AG08395 (cell line): ENCODE results near the gene ZNF521.

Experiments used
- DNase-seq: peaks from one replicate; pipeline ENCODE4 v3.0.0; 2012; ENCODE audit warnings: mixed read lengths, low spot score

The ZNF521 gene

DNA sequence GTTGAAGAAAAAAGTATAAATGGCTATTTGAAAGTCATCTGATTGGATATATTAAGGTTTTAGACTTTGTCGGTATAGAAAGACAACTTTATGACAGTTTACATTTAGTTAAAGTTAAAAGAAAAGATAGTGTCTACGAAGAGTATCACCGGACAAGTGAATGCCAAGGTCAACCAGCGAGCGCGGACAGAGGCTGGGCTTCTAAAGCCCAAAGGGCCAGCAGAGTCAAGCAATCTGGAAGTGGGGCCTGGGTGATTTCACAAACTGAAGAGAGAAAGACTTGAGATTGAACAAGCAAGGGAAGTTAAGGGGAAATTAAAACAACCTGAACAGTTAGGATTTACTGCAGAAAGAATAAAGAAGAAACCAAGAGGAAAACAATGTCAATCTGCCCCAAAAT, 16.3 kb downstream of the ZNF521 start:
- DNase-seq: no peak

DNA sequence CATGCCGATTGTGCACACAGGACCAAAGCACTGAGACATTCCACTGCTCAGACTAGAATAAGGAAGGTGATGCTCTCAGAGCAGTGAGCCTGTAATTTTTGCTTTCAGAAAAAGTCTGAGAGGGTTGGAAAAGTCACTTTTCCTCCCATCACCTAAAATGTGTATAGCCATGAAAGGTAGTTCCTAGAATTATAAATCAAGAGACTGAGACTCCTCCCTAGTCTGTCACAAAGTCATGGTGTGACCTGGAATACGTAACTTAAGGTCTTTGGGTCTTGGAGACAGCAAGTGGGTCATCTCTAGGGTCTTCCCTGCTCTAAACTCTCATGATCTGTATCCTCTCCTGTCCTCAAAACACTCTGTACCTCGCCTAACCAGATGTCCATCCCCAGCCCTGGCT, 16.9 kb downstream of the ZNF521 start:
- DNase-seq: no peak

DNA sequence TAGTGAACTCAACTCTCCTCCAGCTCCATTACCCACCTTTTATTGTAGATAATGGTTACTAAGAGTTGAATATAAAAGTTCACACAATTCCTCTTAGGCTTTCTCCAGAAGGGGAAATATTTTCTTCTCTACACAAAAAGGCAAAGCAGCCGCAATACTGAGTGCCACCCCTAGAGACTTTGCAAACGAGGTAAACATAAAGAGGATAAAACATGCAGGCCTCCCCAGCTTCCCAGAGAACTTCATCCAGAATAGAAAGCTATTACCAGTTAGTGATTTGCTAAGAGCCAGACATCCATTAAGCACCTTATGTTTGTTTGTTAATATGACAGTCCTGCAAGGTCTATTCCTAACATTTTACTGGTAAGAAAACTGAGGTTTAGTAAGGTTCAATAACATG, 17.4 kb downstream of the ZNF521 start:
- no peak for DNase-seq

DNA sequence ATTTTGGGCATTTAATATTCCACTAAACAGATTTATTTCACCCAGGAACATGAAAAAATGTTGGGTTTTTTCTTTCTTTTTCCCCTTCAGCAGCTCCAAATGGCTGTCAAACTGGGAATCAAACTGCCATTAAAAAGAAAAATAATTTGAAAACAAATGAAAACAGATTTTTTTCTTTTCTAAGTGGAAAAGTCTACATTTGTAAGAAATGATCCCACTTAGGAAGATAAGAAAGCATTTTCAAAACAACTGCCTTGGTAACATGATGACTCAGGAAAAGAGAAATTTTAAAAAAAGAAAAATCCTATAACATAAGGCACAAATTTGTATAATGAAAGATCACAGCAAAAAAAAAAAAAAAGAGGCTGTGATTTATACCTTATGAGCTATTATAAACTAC, 20.0 kb downstream of the ZNF521 start:
- no peak for DNase-seq

DNA sequence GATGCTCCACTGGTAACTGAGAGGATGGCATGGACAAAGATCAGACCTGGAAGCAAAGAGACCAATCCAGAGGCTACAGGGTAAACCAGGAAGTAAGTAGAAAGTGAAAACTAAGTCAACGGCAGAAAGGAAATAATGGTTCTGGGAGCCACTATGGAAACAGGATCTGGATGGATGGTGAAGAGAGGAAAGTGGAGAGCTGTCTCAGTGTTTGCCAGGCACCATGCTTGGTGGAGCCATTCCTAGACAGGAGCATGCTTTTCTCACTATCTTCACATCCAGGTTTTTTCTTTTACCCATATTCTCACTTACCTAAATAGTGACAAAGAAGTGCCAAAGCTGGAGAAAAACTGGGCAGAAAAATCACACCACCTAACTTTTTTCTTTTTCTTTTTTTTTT, 22.2 kb downstream of the ZNF521 start:
- no peak for DNase-seq

DNA sequence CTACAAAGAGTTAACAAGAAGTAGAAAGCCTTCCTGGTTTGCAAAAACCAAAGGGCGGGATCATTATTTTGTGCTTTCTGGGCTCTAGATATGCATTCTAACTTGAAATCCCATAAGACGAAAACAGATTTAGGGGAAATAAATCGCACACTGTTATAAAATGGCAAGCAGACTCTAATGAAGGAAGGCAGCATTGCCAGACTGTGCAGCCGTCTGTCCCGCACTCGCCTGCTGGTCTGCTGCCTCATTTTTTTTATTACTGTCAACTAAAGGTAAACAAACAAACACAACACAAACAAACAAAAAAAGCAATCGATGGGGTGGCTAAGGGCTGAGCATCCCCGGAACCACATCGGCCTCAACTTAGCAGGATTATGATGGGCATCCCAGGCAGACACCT, 24.4 kb downstream of the ZNF521 start:
- DNase-seq: no peak

DNA sequence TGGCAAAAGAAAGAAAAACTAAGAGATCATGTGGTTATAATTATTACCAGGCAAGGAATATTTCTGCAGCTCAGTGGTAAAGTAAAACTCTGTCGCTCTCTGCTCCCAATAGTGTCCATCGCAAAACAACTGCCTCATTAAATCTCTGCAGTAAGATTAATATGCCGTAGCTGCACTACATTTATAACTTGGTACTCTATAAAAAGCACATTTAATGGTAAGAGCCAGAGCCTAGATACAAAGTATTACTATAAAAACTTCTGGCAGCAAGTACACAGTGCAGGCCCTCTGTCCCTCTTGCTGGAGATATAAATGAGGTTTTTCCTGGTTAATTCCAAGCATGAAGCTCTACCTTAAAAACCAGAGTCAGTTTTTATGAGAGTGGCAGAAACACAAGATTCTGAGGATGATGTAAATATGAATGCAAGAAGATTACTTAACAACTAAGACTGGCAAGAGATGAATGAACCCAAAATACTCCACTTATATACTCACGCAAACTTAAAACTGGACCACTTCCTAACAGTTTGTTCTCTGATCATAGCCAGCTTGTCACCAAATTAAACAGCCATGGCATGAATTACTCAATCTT, 25.5 kb downstream of the ZNF521 start:
- peak; percentile 50 for DNase-seq

GRCh38 chr18:25322806-25323205, 29.2 kb downstream of the ZNF521 start:
- no peak for DNase-seq

GRCh38 chr18:25316381-25317018, 35.5 kb downstream of the ZNF521 start:
- no peak for DNase-seq

- DNase-seq: no peak
Measured at GRCh38 chr18:25314838-25315190, 37.2 kb downstream of the ZNF521 start.

- DNase-seq: no peak
Measured at GRCh38 chr18:25314151-25314837, 37.7 kb downstream of the ZNF521 start.

DNA sequence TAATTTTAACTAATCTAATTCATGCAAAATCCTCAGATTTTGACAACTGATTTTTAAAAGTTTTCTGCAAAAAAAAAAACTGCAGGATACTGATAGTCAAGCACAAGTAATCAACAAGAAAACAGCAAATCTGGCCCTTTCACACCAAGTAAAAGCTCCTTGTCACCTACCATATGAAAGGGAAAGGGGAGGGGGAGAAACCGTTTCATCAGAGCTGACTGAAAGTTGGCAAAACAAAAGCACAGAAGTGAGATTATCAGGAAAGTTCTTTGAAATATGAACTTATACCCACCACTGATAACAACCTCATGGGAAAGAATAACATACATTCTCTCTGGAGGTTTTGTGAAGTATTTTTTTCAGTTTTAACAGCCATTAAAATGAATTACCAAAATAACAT, 38.7 kb downstream of the ZNF521 start:
- DNase-seq: no peak

GRCh38 chr18:25310045-25310444, 41.9 kb downstream of the ZNF521 start:
- DNase-seq: peak; percentile 13

- no peak for DNase-seq
Measured at GRCh38 chr18:25308381-25308780, 43.6 kb downstream of the ZNF521 start.

DNA sequence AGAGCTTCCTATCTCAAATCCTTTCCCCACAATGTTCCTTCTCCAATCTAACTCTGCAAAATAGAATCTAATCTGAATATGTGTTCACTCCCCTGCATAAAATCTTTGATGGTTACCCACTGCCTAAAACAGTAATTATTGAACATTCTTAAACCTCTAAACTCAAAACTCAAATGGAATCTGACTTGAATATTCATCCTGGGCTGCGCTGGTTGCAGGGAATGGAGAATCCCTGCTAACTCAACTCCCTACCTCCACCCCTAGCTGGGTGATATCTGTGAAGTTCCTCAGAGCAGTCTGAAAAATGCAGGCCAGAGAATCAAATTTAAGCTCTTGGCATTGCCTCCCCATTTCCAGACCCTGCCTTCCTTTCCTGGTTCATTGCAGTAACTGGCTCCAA, 44.8 kb downstream of the ZNF521 start:
- DNase-seq: no peak

DNA sequence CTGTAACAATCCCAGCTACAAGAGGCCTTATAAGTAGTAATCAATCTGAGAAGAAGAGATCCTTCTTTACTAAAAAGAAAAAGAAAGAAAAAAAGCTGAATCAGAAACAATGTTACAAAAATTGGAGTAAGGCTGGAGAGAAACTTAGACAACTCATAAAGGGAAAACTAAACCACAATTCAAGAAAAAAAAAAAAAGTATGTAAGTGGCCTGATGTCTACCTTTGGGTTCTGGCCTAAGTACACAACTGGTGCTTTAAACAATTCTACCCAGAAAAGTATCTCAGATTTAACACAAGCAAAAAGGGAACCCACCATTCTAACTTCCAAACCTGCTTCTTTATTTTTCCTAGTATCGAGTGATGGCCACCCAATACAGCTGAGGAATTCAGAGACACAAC, 45.3 kb downstream of the ZNF521 start:
- DNase-seq: no peak

DNA sequence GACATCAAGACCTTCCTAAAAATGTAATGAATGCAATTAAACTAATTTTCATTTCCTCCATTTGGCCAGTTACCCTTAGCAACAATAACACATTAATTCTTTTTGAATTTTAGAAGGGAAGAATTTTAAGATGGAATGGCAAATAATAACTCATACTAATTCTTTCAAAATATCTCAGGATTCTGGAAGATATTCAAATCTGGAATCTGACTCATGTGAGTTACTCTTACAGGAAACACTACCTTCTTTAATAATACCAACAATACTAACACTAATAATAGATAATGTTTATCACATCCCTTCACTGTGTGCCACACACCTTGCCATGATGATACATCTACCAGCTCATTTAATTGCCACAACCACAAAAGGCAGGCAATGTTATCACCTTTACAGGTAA, 46.4 kb downstream of the ZNF521 start:
- no peak for DNase-seq

GRCh38 chr18:25300492-25300891, 51.5 kb downstream of the ZNF521 start:
- DNase-seq: no peak

- peak; percentile 54 for DNase-seq
Measured at GRCh38 chr18:25299426-25300300, 52.3 kb downstream of the ZNF521 start.

DNA sequence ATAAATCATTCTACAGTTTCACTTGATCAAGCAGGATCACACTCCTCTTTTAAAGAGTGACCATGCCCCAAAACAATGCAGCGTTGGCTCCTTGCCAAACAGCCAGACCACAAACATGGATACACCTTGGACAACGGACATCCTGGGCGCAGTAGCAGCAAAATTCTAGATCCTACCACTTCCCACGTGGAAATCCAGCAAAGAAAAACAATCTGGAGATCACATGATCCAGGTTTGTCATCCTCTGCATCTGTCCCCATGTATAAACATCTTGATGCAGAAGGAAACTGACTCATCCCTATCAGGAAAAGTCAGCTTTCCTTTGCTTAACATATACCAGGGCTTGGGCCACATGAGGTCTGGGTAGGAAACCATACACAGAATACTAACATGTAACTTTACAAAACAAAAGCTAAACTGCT, 53.1 kb downstream of the ZNF521 start:
- peak; percentile 74 for DNase-seq

GRCh38 chr18:25295624-25296138, 56.3 kb downstream of the ZNF521 start:
- no peak for DNase-seq

GRCh38 chr18:25291150-25291549, 60.8 kb downstream of the ZNF521 start:
- no peak for DNase-seq
